ENCODE results near the gene TTC21A.

The TTC21A gene

GRCh38 chr3:39180546-39181346 is 73.3 kb downstream of the TTC21A start:
- no peak for DNase-seq (ENCODE audit: low read depth)

- DNase-seq (ENCODE audit: low read depth): no peak
Observed at GRCh38 chr3:39181408-39182335, 74.2 kb downstream of the TTC21A start.

- no peak for DNase-seq (ENCODE audit: low read depth)
Observed at GRCh38 chr3:39183211-39184080, 76.0 kb downstream of the TTC21A start.

- DNase-seq (ENCODE audit: low read depth): no peak
Observed at GRCh38 chr3:39184081-39184967, 76.8 kb downstream of the TTC21A start.

- no peak for DNase-seq (ENCODE audit: low read depth)
Observed at GRCh38 chr3:39184968-39185285, 77.4 kb downstream of the TTC21A start.

GRCh38 chr3:39185326-39185958 is 78.0 kb downstream of the TTC21A start:
- no peak for DNase-seq (ENCODE audit: low read depth)

- no peak for DNase-seq (ENCODE audit: low read depth)
Observed at GRCh38 chr3:39185959-39186691, 78.6 kb downstream of the TTC21A start.

- DNase-seq (ENCODE audit: low read depth): no peak
Observed at GRCh38 chr3:39186692-39187151, 79.2 kb downstream of the TTC21A start.

GRCh38 chr3:39187372-39188155 is 80.1 kb downstream of the TTC21A start:
- no peak for DNase-seq (ENCODE audit: low read depth)

Data from HS-27A (cell line).